NT2/D1 (cell line): ENCODE data around the gene PTAR1.

Experiments used
- SUZ12 ChIP-seq: IDR thresholded peaks from 2 replicates; pipeline ENCODE4 v1.6.1; 2011; ENCODE audit not compliant: insufficient read length, insufficient read depth; ENCODE audit errors: extremely low read depth
- YY1 ChIP-seq: IDR thresholded peaks from 2 replicates; pipeline ENCODE4 v1.6.1; 2011; ENCODE audit not compliant: insufficient read length, insufficient read depth
- ZNF274 ChIP-seq: IDR thresholded peaks from 2 replicates; pipeline ENCODE4 v1.6.1; 2011; ENCODE audit warnings: mild to moderate bottlenecking, low read depth, low read length

GRCh38 chr9:69771775-69772418 is 12.1 kb upstream of the PTAR1 start:
- no peak for TF ChIP-seq ZNF274
- no peak for TF ChIP-seq YY1
- TF ChIP-seq SUZ12: no peak
